Putamen (tissue), 1 donor: ENCODE results near the gene ADAMTS2.

Source experiments
- DNase-seq: peaks from one replicate; pipeline ENCODE4 v3.0.0-alpha.2; 2016; ENCODE audit warnings: low spot score

The ADAMTS2 gene

DNA sequence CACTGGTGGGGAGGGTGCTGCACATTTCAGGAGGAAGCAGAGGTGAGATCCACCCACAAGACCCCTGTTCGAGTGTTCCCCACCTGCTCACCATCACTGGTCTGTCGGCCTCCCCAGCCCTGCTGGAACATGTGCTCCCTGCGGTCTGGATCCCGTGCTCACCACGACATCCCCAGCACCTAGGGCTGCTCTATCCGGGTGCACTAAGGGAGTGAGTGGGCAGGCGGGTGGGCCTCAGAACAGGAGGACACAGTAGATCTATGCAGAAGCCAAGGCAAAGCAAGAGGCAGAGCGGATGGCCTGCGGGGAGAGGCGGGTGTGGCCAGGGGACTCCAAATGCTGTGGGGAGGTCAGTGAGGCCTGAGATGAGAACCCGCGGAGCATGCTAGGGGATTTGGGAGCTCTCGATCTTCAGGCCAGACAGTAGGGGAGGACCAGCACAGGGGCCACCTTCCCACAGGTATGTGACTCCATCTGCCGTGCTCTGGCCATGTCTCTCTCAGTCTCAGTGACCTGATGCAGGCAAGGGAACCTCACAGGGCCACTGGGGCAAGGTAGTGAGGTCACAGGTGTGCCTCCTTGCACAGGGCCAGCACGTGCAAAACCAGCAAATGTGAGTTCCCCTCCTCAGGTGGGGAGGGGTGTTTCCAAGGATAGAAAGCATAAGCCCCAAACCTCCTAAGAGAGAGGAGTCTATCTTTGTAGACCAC is 150.9 kb downstream of the ADAMTS2 start:
- no peak for DNase-seq

DNA sequence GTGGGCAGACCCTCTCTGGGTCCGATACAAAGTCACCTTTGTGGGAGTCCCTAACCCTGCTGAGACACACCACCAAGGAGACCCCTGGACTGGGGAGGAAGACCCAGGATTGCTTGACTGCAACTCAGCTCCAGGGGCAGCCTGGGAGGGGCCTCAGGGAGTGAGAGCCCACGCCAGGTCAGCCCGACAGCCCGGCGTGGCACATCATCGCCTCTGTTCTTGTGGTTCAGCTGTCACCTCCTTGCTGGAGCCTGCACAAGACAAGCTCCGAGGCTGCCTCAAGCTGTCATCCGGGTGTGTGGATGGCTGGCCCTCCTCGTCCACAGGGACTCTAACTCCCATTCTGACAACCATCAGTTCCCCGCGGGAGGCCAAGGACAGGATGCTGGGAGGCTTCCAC is 151.5 kb downstream of the ADAMTS2 start:
- no peak for DNase-seq

- no peak for DNase-seq
These were observed 152.3 kb downstream of the ADAMTS2 start for GRCh38 chr5:179192891-179193470.

- DNase-seq = no peak
These were observed 152.9 kb downstream of the ADAMTS2 start for GRCh38 chr5:179192185-179192890.

- no peak for DNase-seq
These were observed 153.6 kb downstream of the ADAMTS2 start for GRCh38 chr5:179191506-179192184.

DNA sequence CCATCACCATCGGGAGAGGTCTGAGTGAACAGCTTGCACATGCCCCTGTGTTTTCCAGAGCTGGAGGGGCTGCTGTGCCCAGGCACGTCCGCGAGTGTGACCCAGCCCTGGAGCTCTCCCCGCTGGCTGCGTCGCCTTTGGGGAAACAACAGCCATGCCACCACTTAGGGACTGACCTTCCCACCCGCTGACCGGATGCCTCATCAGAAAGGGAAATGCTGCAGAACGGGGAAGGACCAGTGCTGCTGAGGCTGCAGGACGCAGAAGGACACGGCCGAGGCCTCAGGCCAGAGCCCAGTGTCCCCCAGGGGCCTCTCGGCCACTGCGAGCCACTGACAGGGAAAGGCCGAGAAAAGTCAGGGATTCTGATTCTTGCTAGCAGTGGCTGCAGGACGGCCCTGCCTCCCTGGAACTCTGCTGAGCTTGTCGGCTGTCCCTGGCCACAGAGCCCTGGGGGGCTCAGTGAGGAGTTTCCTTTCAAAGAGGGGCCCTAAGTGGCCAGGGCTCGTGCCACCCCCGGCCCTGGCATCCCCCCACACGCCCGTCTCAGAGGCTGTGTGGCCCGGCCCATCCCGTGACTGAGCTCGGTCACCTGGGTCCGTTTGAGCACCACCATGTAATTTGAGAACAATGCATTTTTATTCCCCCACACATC is 154.3 kb downstream of the ADAMTS2 start:
- no peak for DNase-seq

DNA sequence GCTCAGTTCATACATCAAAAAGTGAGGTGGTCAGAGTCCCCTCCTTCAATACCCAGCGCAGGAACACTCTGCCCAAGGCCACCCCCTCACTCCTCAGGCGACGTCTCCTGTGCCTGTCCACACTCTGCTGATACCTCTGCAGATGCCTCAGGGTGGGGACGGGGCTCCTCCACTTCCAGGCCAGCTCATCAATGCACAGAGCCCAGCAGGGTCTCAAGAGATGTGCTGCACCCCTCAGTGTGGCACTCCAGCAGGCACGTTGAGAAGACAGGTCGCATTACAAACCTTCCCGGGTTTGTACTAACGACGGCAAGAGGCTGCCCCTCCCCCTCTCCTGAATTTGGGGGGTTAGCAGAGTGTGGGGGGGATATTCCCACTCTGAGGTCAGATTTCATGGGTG is 156.6 kb downstream of the ADAMTS2 start:
- DNase-seq = no peak

GRCh38 chr5:179187681-179188575 is 157.3 kb downstream of the ADAMTS2 start:
- no peak for DNase-seq

DNA sequence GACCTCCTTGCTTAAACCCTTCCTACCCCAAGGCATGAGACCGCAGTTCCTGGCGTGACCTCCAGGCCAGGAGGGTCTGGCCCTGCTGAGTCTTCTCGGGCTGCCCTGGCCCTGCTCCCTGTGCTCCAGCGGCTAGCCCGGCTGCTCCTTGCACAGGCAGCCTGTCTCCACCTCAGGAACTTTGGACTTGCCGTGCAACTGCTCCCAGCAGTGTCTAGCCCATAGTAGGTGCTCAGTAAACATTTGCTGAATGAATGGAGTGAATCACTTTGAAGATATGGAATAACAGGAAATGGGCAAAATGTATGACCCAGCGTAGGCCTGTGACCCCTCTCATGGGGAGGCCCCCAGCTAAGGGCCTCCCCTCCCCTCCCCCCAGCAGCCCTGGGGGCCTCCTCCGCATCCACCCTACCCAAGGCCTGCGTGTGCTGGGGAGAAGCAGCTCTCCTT is 158.0 kb downstream of the ADAMTS2 start:
- DNase-seq = no peak

- no peak for DNase-seq
These were observed 158.5 kb downstream of the ADAMTS2 start for GRCh38 chr5:179186801-179187200.

DNA sequence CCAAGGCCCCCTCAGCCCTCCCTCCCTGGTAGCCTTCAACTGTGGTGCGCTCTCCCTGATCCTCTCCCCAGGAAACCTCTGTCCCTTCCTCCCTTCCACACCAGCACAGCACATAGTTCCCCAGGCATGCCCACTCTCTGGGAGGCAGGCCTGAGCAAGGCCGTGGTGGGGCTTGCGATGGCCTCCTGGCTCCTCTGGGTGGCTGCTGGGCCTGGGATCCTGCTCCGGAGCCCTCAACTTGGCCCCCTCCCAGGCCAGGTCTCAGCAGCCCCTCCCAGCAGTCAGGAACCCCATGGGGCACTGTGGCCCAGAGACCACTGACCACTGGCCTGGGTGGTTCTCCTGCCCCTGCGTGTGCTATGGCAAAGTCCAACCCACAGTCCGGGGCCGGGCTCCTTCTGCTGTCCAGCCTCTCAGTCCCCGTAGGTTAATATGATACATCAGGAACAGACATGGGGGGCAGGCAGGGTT is 159.3 kb downstream of the ADAMTS2 start:
- DNase-seq = no peak

- no peak for DNase-seq
These were observed 159.9 kb downstream of the ADAMTS2 start for GRCh38 chr5:179185256-179185940.

DNA sequence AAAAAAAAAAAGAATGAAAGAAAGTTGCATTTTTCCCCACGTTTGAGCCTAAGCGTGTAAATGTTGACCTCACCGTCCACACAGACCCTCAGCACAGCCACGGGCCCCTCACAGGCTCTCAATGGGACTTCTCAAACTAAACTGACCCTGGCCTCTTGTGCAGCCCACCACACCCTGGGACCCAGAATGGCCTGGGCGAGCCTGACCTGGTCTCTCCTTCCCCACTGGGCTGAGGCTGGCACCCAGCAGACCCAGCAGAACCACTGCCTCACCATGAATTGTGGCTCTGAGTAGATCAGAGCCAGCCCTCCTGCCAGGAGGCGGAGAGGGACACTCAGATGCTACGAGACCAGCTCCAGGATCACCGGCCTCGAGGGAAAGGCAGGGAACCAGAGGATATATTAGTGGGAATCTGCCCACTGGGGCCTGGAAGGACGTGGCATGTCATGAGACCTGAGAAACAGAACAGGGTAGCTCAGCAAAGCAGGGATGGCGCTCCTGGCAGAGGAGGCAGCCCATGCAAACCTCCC is 160.7 kb downstream of the ADAMTS2 start:
- no peak for DNase-seq

GRCh38 chr5:179183481-179183880 is 161.8 kb downstream of the ADAMTS2 start:
- DNase-seq = no peak

DNA sequence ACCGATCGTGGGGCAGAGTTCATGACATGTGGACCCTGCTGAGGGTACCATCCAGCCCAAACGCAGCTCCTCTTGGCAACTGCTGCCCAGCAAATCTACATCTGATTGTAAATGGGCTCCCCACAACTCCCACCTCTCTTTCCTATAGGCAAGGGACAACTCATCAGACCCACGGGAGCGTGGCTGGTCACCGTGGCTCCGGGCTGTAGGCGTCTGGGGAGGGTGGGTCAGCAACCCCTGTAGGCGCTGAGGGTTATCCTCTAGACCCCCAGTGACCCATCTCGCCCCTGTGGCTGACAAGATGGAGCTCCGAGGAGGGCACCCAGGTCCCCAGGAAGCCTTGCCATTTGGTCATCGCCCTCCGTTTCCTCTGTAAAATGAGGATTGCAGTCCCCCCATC is 162.7 kb downstream of the ADAMTS2 start:
- no peak for DNase-seq

DNA sequence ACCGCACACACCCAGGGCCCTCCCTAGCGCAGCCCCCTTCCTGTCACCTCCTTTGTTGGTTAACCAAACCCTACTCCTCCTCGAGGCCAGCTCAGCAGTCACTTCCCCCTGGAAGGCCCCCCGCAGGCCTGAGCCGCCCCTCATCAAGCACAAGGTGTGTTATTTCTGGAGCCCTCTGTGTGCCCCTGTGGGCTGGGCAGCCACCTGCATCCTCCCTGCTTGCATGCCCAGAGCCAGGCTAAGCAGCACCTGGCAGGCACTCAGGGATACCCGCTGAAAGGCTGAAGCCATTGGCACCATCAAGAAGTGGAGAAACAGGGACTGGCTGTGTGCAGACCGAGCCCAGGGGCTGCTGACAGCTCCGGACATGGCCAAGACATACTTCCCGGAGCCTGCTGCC is 163.3 kb downstream of the ADAMTS2 start:
- DNase-seq = no peak

DNA sequence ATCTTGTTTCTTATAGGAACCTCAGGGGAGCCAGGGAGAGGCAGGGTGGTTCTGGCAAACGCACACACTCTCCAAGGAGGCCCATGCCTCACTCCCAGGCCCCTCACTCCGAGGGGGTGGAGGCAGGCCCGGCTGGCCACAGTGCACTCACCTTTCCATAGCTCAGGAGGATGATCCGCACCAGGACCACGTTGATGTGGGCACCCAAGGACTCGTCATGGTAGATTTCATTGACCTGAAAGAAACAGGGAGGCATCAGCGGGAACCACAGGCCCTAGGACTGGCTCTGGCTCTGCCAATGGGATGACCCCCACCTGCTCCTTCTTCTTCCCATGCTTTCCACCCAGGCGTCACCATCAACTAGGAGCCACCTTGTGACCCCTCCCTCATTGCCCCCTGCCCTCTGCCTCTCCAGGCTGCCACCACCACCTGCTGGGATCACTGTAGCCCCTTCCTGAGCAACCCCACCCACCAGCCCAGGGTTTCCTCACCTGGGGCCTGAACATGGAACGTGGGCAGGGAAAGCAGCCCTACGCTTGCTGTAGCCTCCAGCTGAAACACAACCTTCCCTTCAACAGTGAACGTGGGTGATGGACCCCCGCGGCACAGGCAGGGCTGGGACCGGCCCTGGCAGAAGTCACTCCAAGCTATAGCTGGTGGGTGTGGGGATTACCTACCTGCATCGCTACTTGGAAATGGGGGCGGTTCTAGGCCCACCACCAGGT is 164.2 kb downstream of the ADAMTS2 start:
- no peak for DNase-seq

DNA sequence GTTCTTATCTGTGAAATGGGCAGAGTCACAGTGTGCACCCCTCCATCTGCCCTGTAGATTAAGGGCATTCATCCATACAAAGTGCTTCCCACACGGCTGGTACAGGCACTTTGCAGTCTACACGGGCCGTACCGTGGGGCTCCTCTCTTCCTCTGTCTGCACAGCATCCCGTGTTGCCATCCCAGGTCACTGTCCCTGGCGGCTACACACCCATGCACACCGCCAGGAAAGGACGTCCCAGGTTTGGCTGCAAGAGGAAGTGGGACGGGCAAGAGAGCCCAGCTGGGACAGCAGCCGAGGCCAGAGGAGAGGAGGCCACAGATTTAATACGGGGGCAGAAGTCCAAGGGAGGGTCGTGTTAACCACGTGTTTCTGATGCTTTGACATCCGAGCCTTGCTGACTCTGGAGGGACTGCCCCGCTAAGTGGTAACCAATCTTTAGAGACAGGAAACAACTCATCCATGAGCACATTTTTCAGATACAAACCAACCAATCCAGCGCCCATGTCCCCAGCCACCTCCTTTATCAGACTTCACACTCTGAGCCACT is 165.1 kb downstream of the ADAMTS2 start:
- no peak for DNase-seq
